Mesenchymal stem cell (in vitro differentiated cells and primary cell): ENCODE data around the gene OR5B2.

Experiments used
- DNase-seq: peaks from one replicate; pipeline ENCODE4 v3.0.0-alpha.2; 2013
- H2AFZ ChIP-seq: one replicate; pipeline ENCODE4 v1.6.1; 2013; ENCODE audit warnings: low read depth, mild to moderate bottlenecking, control low read depth, inconsistent platforms, low read length, moderate library complexity
- H2AK5ac ChIP-seq: 2 replicates; pipeline ENCODE4 v1.6.1; 2013; ENCODE audit warnings: low read length, moderate library complexity, mild to moderate bottlenecking, inconsistent platforms; ENCODE audit not compliant: severe bottlenecking
- H2BK120ac ChIP-seq: one replicate; pipeline ENCODE4 v1.6.1; 2013; ENCODE audit warnings: low read depth, mild to moderate bottlenecking, inconsistent platforms, low read length, moderate library complexity
- H2BK12ac ChIP-seq, 2 experiments: one replicate each; pipeline ENCODE4 v1.6.1; 2013; ENCODE audit warnings: inconsistent platforms in 2 of 2, low read length in 2 of 2, mild to moderate bottlenecking in 2 of 2, moderate library complexity in 2 of 2, control low read depth in 1 of 2
- H2BK15ac ChIP-seq: one replicate; pipeline ENCODE4 v1.6.1; 2013; ENCODE audit warnings: mild to moderate bottlenecking, low read depth, inconsistent platforms; ENCODE audit not compliant: poor library complexity, severe bottlenecking
- H2BK5ac ChIP-seq: 2 replicates; pipeline ENCODE4 v1.6.1; 2013; ENCODE audit warnings: low read depth, mild to moderate bottlenecking, low read length, control low read depth, inconsistent platforms; ENCODE audit not compliant: poor library complexity, severe bottlenecking
- H3K14ac ChIP-seq, 2 experiments: one replicate each; pipeline ENCODE4 v1.6.1; 2013; ENCODE audit warnings: inconsistent platforms in 2 of 2, low read length in 2 of 2, control low read depth in 1 of 2, mild to moderate bottlenecking in 1 of 2, moderate library complexity in 1 of 2
- H3K18ac ChIP-seq, 2 experiments: one replicate each; pipeline ENCODE4 v1.6.1; 2013; ENCODE audit warnings: inconsistent platforms in 2 of 2, low read length in 2 of 2, control low read depth in 1 of 2, low read depth in 1 of 2, mild to moderate bottlenecking in 1 of 2
- H3K23ac ChIP-seq, 2 experiments: one replicate each; pipeline ENCODE4 v1.6.1; 2013; ENCODE audit warnings: inconsistent platforms in 2 of 2, low read length in 2 of 2, mild to moderate bottlenecking in 2 of 2, moderate library complexity in 2 of 2, control low read depth in 1 of 2
- H3K27ac ChIP-seq: 2 replicates; pipeline ENCODE4 v1.5.1; 2013; ENCODE audit warnings: mild to moderate bottlenecking, moderate library complexity, low read length, control low read depth, inconsistent platforms; ENCODE audit not compliant: poor library complexity, severe bottlenecking
- H3K27me3 ChIP-seq, 2 experiments: 2 replicates each; pipeline versions ENCODE4 v1.6.1 to v1.7.0; 2013; ENCODE audit warnings: low read length in 2 of 2, mild to moderate bottlenecking in 2 of 2, moderate library complexity in 2 of 2, control low read depth in 1 of 2, inconsistent platforms in 1 of 2; ENCODE audit not compliant: control insufficient read depth in 1 of 2, insufficient read depth in 1 of 2
- H3K36me3 ChIP-seq, 2 experiments: 2 replicates each; pipeline versions ENCODE4 v1.6.1 to v1.7.0; 2013; ENCODE audit warnings: low read length in 2 of 2, control low read depth in 1 of 2, inconsistent platforms in 1 of 2, low read depth in 1 of 2, mild to moderate bottlenecking in 1 of 2; ENCODE audit not compliant: insufficient read depth in 2 of 2, control insufficient read depth in 1 of 2
- H3K4ac ChIP-seq, 2 experiments: one replicate each; pipeline ENCODE4 v1.6.1; 2013; ENCODE audit warnings: inconsistent platforms in 2 of 2, low read length in 2 of 2, mild to moderate bottlenecking in 2 of 2, moderate library complexity in 2 of 2, control low read depth in 1 of 2, low read depth in 1 of 2
- H3K4me1 ChIP-seq: 2 replicates; pipeline ENCODE4 v1.6.1; 2013; ENCODE audit warnings: low read depth, low read length, control low read depth; ENCODE audit not compliant: control insufficient read depth, insufficient read depth
- H3K4me2 ChIP-seq: 2 replicates; pipeline ENCODE4 v1.6.1; 2013; ENCODE audit warnings: low read length, mild to moderate bottlenecking, inconsistent platforms; ENCODE audit not compliant: poor library complexity, severe bottlenecking
- H3K4me3 ChIP-seq, 2 experiments: 2 replicates each; pipeline versions ENCODE4 v1.5.1 to v1.7.0; 2013; ENCODE audit warnings: low read length in 2 of 2, mild to moderate bottlenecking in 2 of 2, control low read depth in 1 of 2, low read depth in 1 of 2; ENCODE audit not compliant: insufficient read depth in 1 of 2
- H3K79me1 ChIP-seq: replicated peaks from 2 replicates; pipeline ENCODE4 v1.6.1; 2013; ENCODE audit warnings: mild to moderate bottlenecking, control low read depth, low read length, inconsistent platforms; ENCODE audit not compliant: poor library complexity, severe bottlenecking
- H3K9ac ChIP-seq: 2 replicates; pipeline ENCODE4 v1.7.0; 2013; ENCODE audit warnings: mild to moderate bottlenecking, low read length, moderate library complexity
- H3K9me3 ChIP-seq: 2 replicates; pipeline ENCODE4 v1.7.0; 2013; ENCODE audit warnings: mild to moderate bottlenecking, low read length; ENCODE audit not compliant: control insufficient read depth
- H4K8ac ChIP-seq: one replicate; pipeline ENCODE4 v1.6.1; 2013; ENCODE audit warnings: inconsistent platforms, mild to moderate bottlenecking, low read length, moderate library complexity
- H4K91ac ChIP-seq: one replicate; pipeline ENCODE4 v1.6.1; 2013; ENCODE audit warnings: mild to moderate bottlenecking, low read length, inconsistent platforms
- WGBS: methylation state at CpG from one replicate; pipeline ENCODE4 v1.1.7; 2013; ENCODE audit warnings: mixed read lengths; 5-methylcytosine and 5-hydroxymethylcytosine counted together

The OR5B2 gene

DNA sequence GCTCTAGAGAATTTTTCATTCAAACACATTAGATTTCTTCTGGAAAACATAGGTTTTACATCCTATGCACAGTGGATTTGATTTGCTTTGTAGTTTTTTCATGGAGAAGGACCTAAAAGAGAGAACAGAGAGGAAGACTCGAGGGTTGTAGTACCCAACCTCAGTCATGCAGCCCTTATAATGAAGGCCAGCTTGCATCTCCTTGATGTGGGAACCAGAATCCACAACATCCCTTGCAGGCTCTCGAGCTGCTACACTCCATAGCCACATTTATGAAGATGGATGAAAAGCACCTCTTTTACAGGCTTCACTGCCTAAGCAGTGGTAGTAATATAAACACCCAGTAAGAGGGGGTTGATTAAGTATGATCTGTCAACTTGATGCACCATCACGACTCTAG is 23.7 kb upstream of the OR5B2 start:
- 34% methylated on average over 2 of the region's 3 CpGs for WGBS

DNA sequence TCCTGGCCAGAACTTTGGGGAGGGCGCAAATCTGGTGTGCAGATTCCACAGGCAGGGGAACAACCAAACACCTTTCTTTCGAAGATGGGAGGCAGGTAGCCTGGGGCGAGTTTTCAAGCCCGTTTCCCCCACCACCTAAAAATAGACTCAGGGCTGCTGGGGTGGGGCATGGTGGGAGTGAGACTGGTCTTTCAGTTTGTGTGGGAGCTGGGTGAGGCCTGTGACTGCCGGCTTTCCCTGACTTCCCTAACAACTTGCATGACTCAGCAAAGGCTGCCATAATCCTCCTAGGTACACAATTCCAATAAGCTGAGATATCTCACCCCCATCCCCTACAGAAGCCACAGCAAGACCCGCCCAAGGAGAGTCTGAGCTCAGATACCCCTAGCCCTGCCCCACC is 18.4 kb upstream of the OR5B2 start:
- Histone ChIP-seq H3K4ac (no peak overlapping the region), H3K9ac (no peak overlapping the region), H3K9me3 (peaks cover 28% of the 10 kb centered on the region), H4K8ac (no peak overlapping the region), H3K14ac (no peak overlapping the region), H2BK12ac (no peak overlapping the region), H2BK120ac (no peak overlapping the region), H2AFZ (no peak overlapping the region), H3K4me3 (no peak overlapping the region), H2BK15ac (no peak overlapping the region), H4K91ac (no peak overlapping the region), H3K79me1 (no peaks in the 10 kb centered on the region), H3K23ac (no peak overlapping the region), H3K4me1 (no peaks in the 10 kb centered on the region), H3K18ac (no peak overlapping the region), H2AK5ac (no peak overlapping the region), H2BK5ac (no peak overlapping the region), H3K27ac (no peak overlapping the region), H3K27me3 (no peaks in the 10 kb centered on the region), H3K4me2 (no peak overlapping the region), H3K36me3 (no peaks in the 10 kb centered on the region)
- DNase-seq: no peak
- WGBS: 58% methylated on average over 3 of the region's 6 CpGs

More for the DNA sequence above, 23.7 kb upstream of the OR5B2 start:
- H3K14ac ChIP-seq: no peak overlapping the region
- H3K79me1 ChIP-seq: no peaks in the 10 kb centered on the region
- no peak for DNase-seq
- no peak overlapping the region for H3K9ac ChIP-seq
- H2BK5ac ChIP-seq: no peak overlapping the region
- peaks cover 12% of the 10 kb centered on the region for H3K9me3 ChIP-seq
- H3K27ac ChIP-seq: no peak overlapping the region
- H3K4me2 ChIP-seq: no peak overlapping the region
- no peak overlapping the region for H4K8ac ChIP-seq
- no peaks in the 10 kb centered on the region for H3K27me3 ChIP-seq
- no peak overlapping the region for H2AFZ ChIP-seq
- H3K23ac ChIP-seq: no peak overlapping the region
- H2BK120ac ChIP-seq: no peak overlapping the region
- H3K4me3 ChIP-seq: no peak overlapping the region
- H2BK12ac ChIP-seq: no peak overlapping the region
- H3K36me3 ChIP-seq: no peaks in the 10 kb centered on the region
- no peak overlapping the region for H3K4ac ChIP-seq
- no peak overlapping the region for H4K91ac ChIP-seq
- H3K4me1 ChIP-seq: no peaks in the 10 kb centered on the region
- no peak overlapping the region for H2AK5ac ChIP-seq
- no peak overlapping the region for H2BK15ac ChIP-seq
- no peak overlapping the region for H3K18ac ChIP-seq

DNA sequence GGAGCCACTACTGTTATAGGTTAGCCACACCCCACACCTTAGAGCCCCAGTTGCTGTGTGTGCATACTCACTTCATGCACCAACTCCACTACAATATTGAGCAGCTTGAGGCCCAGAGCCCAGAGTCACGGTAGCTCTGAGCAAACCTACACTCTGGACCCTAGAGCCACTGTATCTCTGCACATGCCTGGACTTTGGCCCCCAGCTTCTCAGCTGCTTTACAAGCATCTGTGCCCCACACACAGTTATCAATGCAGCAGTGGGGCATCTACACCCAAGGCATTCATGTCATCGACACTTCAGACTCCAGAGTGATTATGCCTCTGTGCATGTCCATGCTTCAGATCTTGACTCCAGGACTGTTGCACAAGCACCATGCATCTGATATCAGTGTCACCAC is 16.4 kb upstream of the OR5B2 start:
- Histone ChIP-seq H4K8ac (no peak overlapping the region), H3K27me3 (no peaks in the 10 kb centered on the region), H2BK120ac (no peak overlapping the region), H3K4ac (no peak overlapping the region), H4K91ac (no peak overlapping the region), H2AFZ (no peak overlapping the region), H3K36me3 (no peaks in the 10 kb centered on the region), H2BK5ac (no peak overlapping the region), H3K9ac (no peak overlapping the region), H3K79me1 (no peaks in the 10 kb centered on the region), H2BK15ac (no peak overlapping the region), H3K4me3 (no peak overlapping the region), H3K14ac (no peak overlapping the region), H3K18ac (no peak overlapping the region), H3K23ac (no peak overlapping the region), H3K27ac (no peak overlapping the region), H3K9me3 (peaks cover 36% of the 10 kb centered on the region), H2BK12ac (no peak overlapping the region), H3K4me1 (no peaks in the 10 kb centered on the region), H2AK5ac (no peak overlapping the region), H3K4me2 (no peak overlapping the region)
- DNase-seq: no peak
- 81% methylated on average over 2 of the region's 2 CpGs for WGBS

DNA sequence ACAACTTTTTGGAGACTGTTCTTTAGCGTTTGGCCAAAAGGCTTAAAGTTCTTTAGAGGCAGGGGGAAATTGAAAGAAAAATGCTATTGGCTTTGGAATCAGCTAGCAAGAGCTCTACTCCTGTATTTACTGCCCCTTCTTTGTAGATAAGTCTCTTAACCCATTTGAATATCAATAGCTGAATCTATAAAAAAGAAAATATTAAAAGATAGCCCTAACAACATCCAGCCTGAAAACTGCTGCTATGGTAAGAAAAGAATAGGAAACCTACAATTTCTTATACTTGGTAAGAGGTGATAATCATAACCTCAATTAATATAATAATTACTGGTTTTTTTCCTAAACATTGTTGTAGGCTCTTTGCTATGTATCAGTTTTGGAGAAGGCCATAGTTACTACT is 14.2 kb upstream of the OR5B2 start, which contains the start of gene OR5B12:
Gene OR5B12, minus strand, starts transcription at position 101 of the 400 bp plus-strand sequence. CDS start 2,085 bp downstream, outside the sequence.
- Histone ChIP-seq H2AFZ (no peak within 1 kb of the TSS), H2BK15ac (no peak within 1 kb of the TSS), H3K23ac (no peak within 1 kb of the TSS), H3K18ac (no peak within 1 kb of the TSS), H3K4me1 (no peaks in the 10 kb centered on the region), H3K9ac (no peak within 1 kb of the TSS), H3K14ac (no peak within 1 kb of the TSS), H3K4me3 (no peak within 1 kb of the TSS), H3K27ac (no peak within 1 kb of the TSS), H3K4ac (no peak within 1 kb of the TSS), H2BK5ac (no peak within 1 kb of the TSS), H2BK12ac (no peak within 1 kb of the TSS), H2BK120ac (no peak within 1 kb of the TSS), H4K8ac (no peak within 1 kb of the TSS), H3K79me1 (no peaks in the 10 kb centered on the region), H3K4me2 (no peak within 1 kb of the TSS), H3K36me3 (no peaks in the 10 kb centered on the region), H2AK5ac (no peak within 1 kb of the TSS), H3K9me3 (peaks cover 41% of the 10 kb centered on the region), H4K91ac (no peak within 1 kb of the TSS), H3K27me3 (no peaks in the 10 kb centered on the region)
- no peak for DNase-seq
- WGBS: 78% methylated on average over 1 of the region's 1 CpG
